Neuronal stem cell (in vitro differentiated cells): Measurements from ENCODE around the gene INHBB.

Source experiments
- DNase-seq: peaks from one replicate; pipeline ENCODE4 v3.0.0-alpha.2; 2013; ENCODE audit warnings: low spot score
- H2AFZ ChIP-seq: one replicate; pipeline ENCODE4 v1.6.1; 2013; ENCODE audit warnings: mild to moderate bottlenecking, low read length, inconsistent platforms
- H2AK5ac ChIP-seq: 2 replicates; pipeline ENCODE4 v1.6.1; 2013; ENCODE audit warnings: low read depth, mild to moderate bottlenecking, inconsistent platforms, low read length, moderate library complexity, mixed read lengths
- H2BK120ac ChIP-seq: 2 replicates; pipeline ENCODE4 v1.6.1; 2013; ENCODE audit warnings: low read depth, mild to moderate bottlenecking, inconsistent platforms, low read length, moderate library complexity, mixed read lengths
- H2BK12ac ChIP-seq: one replicate; pipeline ENCODE4 v1.6.1; 2013; ENCODE audit warnings: low read length, inconsistent platforms
- H2BK15ac ChIP-seq: 2 replicates; pipeline ENCODE4 v1.6.1; 2013; ENCODE audit warnings: mild to moderate bottlenecking, low read length, inconsistent platforms, mixed read lengths
- H2BK5ac ChIP-seq: one replicate; pipeline ENCODE4 v1.6.1; 2013; ENCODE audit warnings: inconsistent platforms, mild to moderate bottlenecking, low read length, moderate library complexity
- H3K14ac ChIP-seq: one replicate; pipeline ENCODE4 v1.6.1; 2013; ENCODE audit warnings: low read length, inconsistent platforms
- H3K18ac ChIP-seq: 2 replicates; pipeline ENCODE4 v1.6.1; 2013; ENCODE audit warnings: low read length, inconsistent platforms
- H3K23ac ChIP-seq: 2 replicates; pipeline ENCODE4 v1.6.1; 2013; ENCODE audit warnings: low read depth, mild to moderate bottlenecking, mixed read lengths, low read length, inconsistent platforms; ENCODE audit not compliant: poor library complexity
- H3K27ac ChIP-seq: replicated peaks from 3 replicates; pipeline ENCODE4 v1.5.1; 2013; ENCODE audit warnings: low read length, inconsistent platforms
- H3K27me3 ChIP-seq, 3 experiments: 2 replicates each; pipeline ENCODE4 v1.6.1; 2013; ENCODE audit warnings: low read length in 3 of 3, mild to moderate bottlenecking in 2 of 3, inconsistent platforms in 1 of 3, low read depth in 1 of 3, mixed read lengths in 1 of 3, moderate library complexity in 1 of 3; ENCODE audit not compliant: control insufficient read depth in 3 of 3, insufficient read depth in 3 of 3
- H3K36me3 ChIP-seq, 2 donors: replicated peaks in 1 of 2; 2 replicates each; pipeline ENCODE4 v1.6.1; 2013; ENCODE audit warnings: low read length in 2 of 2; ENCODE audit not compliant: control insufficient read depth in 2 of 2, insufficient read depth in 2 of 2
- H3K4ac ChIP-seq: 2 replicates; pipeline ENCODE4 v1.6.1; 2013; ENCODE audit warnings: inconsistent platforms, mild to moderate bottlenecking, low read length, moderate library complexity
- H3K4me1 ChIP-seq, 2 donors: 1 replicate in 1 of 2; 2 replicates in 1 of 2; pipeline ENCODE4 v1.6.1; 2013; ENCODE audit warnings: low read length in 2 of 2, low read depth in 1 of 2; ENCODE audit not compliant: control insufficient read depth in 2 of 2, insufficient read depth in 1 of 2
- H3K4me2 ChIP-seq: one replicate; pipeline ENCODE4 v1.6.1; 2013; ENCODE audit warnings: mild to moderate bottlenecking, low read length, inconsistent platforms; ENCODE audit not compliant: insufficient read depth, poor library complexity, severe bottlenecking
- H3K4me3 ChIP-seq, 2 donors: 2 replicates each; pipeline ENCODE4 v1.5.1; 2013; ENCODE audit warnings: low read length in 2 of 2, mild to moderate bottlenecking in 2 of 2, inconsistent platforms in 1 of 2, moderate library complexity in 1 of 2
- H3K79me1 ChIP-seq: one replicate; pipeline ENCODE4 v1.6.1; 2013; ENCODE audit warnings: low read depth, mild to moderate bottlenecking, inconsistent platforms, low read length, moderate library complexity
- H3K9ac ChIP-seq: one replicate; pipeline ENCODE4 v1.6.1; 2013; ENCODE audit warnings: mild to moderate bottlenecking, low read depth, low read length, inconsistent platforms; ENCODE audit not compliant: poor library complexity
- H3K9me3 ChIP-seq, 2 donors: replicated peaks in 1 of 2; 2 replicates each; pipeline versions ENCODE3 to v1.6.1; 2013; ENCODE audit warnings: low read length in 2 of 2, mild to moderate bottlenecking in 2 of 2, inconsistent platforms in 1 of 2, low read depth in 1 of 2, mixed read lengths in 1 of 2, moderate library complexity in 1 of 2; ENCODE audit not compliant: control insufficient read depth in 2 of 2, insufficient read depth in 1 of 2
- H4K8ac ChIP-seq: one replicate; pipeline ENCODE4 v1.6.1; 2013; ENCODE audit warnings: low read depth, mild to moderate bottlenecking, inconsistent platforms, low read length, moderate library complexity
- H4K91ac ChIP-seq: one replicate; pipeline ENCODE4 v1.6.1; 2013; ENCODE audit warnings: low read length, low read depth, mild to moderate bottlenecking, inconsistent platforms; ENCODE audit not compliant: poor library complexity
- WGBS, 2 donors: extraction: QIAGEN DNeasy Blood & Tissue Kit; methylation state at CpG; one replicate each; pipeline ENCODE4 v1.1.7; 2013; ENCODE audit warnings: missing lambda C conversion rate in 2 of 2, mixed read lengths in 1 of 2; ENCODE audit not compliant: insufficient read length in 2 of 2, insufficient replicate concordance in 1 of 2; ENCODE audit errors: extremely low coverage in 2 of 2; 5-methylcytosine and 5-hydroxymethylcytosine counted together

The INHBB gene

GRCh38 chr2:120300385-120300784 is 45.6 kb upstream of the INHBB start:
- Histone ChIP-seq H3K23ac (no peak overlapping the region), H4K91ac (no peak overlapping the region), H3K9ac (no peak overlapping the region), H2BK15ac (no peak overlapping the region), H3K9me3 (no peaks in the 10 kb centered on the region), H2BK120ac (no peak overlapping the region), H3K27ac (no peak overlapping the region), H3K4ac (no peak overlapping the region), H3K27me3 (peaks cover 0 to 2% (median 0%) of the 10 kb centered on the region in 3 experiments), H2AFZ (no peak overlapping the region), H2BK12ac (no peak overlapping the region), H3K4me2 (no peak overlapping the region), H3K79me1 (no peaks in the 10 kb centered on the region), H2BK5ac (no peak overlapping the region), H4K8ac (no peak overlapping the region), H3K14ac (no peak overlapping the region), H3K36me3 (peaks cover 0 to 11% of the 10 kb centered on the region in 2 donors), H3K4me1 (no peaks in the 10 kb centered on the region), H3K4me3 (no peak overlapping the region), H2AK5ac (no peak overlapping the region), H3K18ac (no peak overlapping the region)
- no CpG with 5 or more reads among the region's 10 CpGs for WGBS, 2 donors
- no peak for DNase-seq

DNA sequence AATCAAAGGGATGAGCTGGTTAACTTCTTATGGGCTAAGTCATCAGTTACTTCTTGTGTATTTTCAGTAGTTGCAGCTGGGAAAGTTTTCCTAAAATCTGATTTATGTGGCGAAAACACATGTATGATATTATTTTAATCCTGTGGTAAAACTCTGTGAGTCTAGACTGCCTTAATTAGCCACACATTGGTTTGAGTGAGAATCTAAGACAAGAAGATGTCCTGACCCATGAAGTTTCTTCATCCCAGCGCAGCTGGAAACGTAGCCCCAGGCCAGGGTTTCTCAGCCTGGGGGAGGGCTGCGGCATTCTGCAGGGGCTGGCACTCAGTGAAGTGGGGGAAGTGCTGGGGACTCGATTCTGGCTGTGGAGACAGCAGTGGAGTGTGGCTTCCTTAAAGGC is 44.7 kb upstream of the INHBB start:
- WGBS, 2 donors = no CpG with 5 or more reads among the region's 5 CpGs
- H3K18ac ChIP-seq = no peak overlapping the region

GRCh38 chr2:120302301-120302700 is 43.6 kb upstream of the INHBB start:
- Histone ChIP-seq H2BK120ac (no peak overlapping the region), H2BK15ac (no peak overlapping the region), H2AK5ac (no peak overlapping the region), H3K4me3 (no peak overlapping the region), H3K23ac (no peak overlapping the region), H4K91ac (no peak overlapping the region), H4K8ac (no peak overlapping the region), H3K4ac (no peak overlapping the region), H2BK5ac (no peak overlapping the region), H3K36me3 (peaks cover 0 to 3% of the 10 kb centered on the region in 2 donors), H2BK12ac (no peak overlapping the region), H3K27ac (no peak overlapping the region), H3K14ac (no peak overlapping the region), H3K4me2 (no peak overlapping the region), H3K27me3 (peaks cover 0 to 2% (median 0%) of the 10 kb centered on the region in 3 experiments), H3K9ac (no peak overlapping the region), H3K9me3 (no peaks in the 10 kb centered on the region), H3K4me1 (no peaks in the 10 kb centered on the region), H2AFZ (no peak overlapping the region), H3K79me1 (peaks cover 2% of the 10 kb centered on the region), H3K18ac (peak overlapping the region; percentile 40)
- no CpG with 5 or more reads among the region's 12 CpGs for WGBS, 2 donors
- no peak for DNase-seq

More for the DNA sequence above, 44.7 kb upstream of the INHBB start:
- H3K27me3 ChIP-seq = peaks cover 0 to 2% (median 0%) of the 10 kb centered on the region in 3 experiments
- no peaks in the 10 kb centered on the region for H3K4me1 ChIP-seq
- H3K4me2 ChIP-seq = no peak overlapping the region
- no peak overlapping the region for H2BK120ac ChIP-seq
- no peak overlapping the region for H2BK5ac ChIP-seq
- H3K23ac ChIP-seq = no peak overlapping the region
- H3K9ac ChIP-seq = no peak overlapping the region
- H2AK5ac ChIP-seq = no peak overlapping the region
- peaks cover 2% of the 10 kb centered on the region for H3K79me1 ChIP-seq
- H3K14ac ChIP-seq = no peak overlapping the region
- DNase-seq = no peak
- H2AFZ ChIP-seq = no peak overlapping the region
- no peak overlapping the region for H4K91ac ChIP-seq
- no peak overlapping the region for H3K27ac ChIP-seq
- no peaks in the 10 kb centered on the region for H3K9me3 ChIP-seq
- H4K8ac ChIP-seq = no peak overlapping the region
- H3K4ac ChIP-seq = no peak overlapping the region
- H2BK12ac ChIP-seq = no peak overlapping the region
- H2BK15ac ChIP-seq = no peak overlapping the region
- peaks cover 0 to 3% of the 10 kb centered on the region in 2 donors for H3K36me3 ChIP-seq
- no peak overlapping the region for H3K4me3 ChIP-seq

GRCh38 chr2:120303177-120303576 is 42.8 kb upstream of the INHBB start:
- Histone ChIP-seq H3K27me3 (peaks cover 0 to 2% (median 0%) of the 10 kb centered on the region in 3 experiments), H2BK120ac (no peak overlapping the region), H3K18ac (peak overlapping the region; percentile 13), H3K4me1 (peaks cover 0 to 1% of the 10 kb centered on the region in 2 donors), H3K27ac (no peak overlapping the region), H3K4me2 (no peak overlapping the region), H3K4ac (no peak overlapping the region), H2BK5ac (no peak overlapping the region), H3K36me3 (peaks cover 0 to 3% of the 10 kb centered on the region in 2 donors), H3K9ac (no peak overlapping the region), H4K8ac (no peak overlapping the region), H3K4me3 (no peak overlapping the region), H2AFZ (no peak overlapping the region), H3K9me3 (peaks cover 0 to 2% of the 10 kb centered on the region in 2 donors), H2BK15ac (no peak overlapping the region), H4K91ac (no peak overlapping the region), H3K14ac (no peak overlapping the region), H2AK5ac (peak overlapping the region; percentile 19), H3K79me1 (peaks cover 2% of the 10 kb centered on the region), H3K23ac (no peak overlapping the region), H2BK12ac (no peak overlapping the region)
- no peak for DNase-seq
- WGBS, 2 donors = no CpG with 5 or more reads among the region's 6 CpGs
